Measurements from ENCODE around the gene MRPL39. TPM values are rescaled to one million over a fixed set of nuclear protein-coding genes. Genes with fewer than 3 reads are reported as not detected.

Gene MRPL39
- total and polyA plus RNA-seq, 8 donors, result 2.9 to 65.6 (median 31.5) TPM; not detected in 1

DNA sequence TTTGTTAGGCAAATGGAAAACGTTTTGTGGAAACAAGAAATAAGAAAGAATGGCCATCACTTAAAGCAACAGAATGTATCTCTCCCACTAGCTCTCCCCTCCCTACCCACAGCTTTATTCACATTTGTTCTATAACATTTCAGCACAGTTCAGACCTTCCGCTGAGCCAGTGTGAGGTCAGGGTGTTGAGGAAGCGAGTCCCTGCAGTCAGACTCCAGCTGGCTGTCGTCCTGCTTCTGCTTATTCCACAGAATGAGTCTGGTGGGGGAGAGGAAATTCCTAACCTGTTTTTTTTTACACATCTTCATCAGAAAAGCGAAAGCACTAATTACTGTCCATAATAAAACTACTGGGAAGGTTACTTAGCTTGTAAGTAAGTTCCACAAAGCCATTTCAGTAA is 39.0 kb downstream of the MRPL39 start:
- Histone ChIP-seq H3K27ac (peak overlapping the region in 2 of 5 donors; percentile 10 to 30), H3K9me3 (no peaks in the 10 kb centered on the region), H3K4me1 (peaks cover 0 to 5% (median 0%) of the 10 kb centered on the region in 4 donors), H3K36me3 (peaks cover 0 to 4% (median 0%) of the 10 kb centered on the region in 4 donors), H3K27me3 (no peaks in the 10 kb centered on the region), H3K4me3 (no peak overlapping the region)
- TF ChIP-seq, protein P1, sequence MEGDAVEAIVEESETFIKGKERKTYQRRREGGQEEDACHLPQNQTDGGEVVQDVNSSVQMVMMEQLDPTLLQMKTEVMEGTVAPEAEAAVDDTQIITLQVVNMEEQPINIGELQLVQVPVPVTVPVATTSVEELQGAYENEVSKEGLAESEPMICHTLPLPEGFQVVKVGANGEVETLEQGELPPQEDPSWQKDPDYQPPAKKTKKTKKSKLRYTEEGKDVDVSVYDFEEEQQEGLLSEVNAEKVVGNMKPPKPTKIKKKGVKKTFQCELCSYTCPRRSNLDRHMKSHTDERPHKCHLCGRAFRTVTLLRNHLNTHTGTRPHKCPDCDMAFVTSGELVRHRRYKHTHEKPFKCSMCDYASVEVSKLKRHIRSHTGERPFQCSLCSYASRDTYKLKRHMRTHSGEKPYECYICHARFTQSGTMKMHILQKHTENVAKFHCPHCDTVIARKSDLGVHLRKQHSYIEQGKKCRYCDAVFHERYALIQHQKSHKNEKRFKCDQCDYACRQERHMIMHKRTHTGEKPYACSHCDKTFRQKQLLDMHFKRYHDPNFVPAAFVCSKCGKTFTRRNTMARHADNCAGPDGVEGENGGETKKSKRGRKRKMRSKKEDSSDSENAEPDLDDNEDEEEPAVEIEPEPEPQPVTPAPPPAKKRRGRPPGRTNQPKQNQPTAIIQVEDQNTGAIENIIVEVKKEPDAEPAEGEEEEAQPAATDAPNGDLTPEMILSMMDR (IDR thresholded peaks at IDR 0.05), result no peak
- TF ChIP-seq EP300 (IDR thresholded peaks at IDR 0.05), result no peak
- TF ChIP-seq POLR2AphosphoS5 (IDR thresholded peaks at IDR 0.05), result no peak
- TF ChIP-seq POLR2A (IDR thresholded peaks at IDR 0.05), result no peak
- DNase-seq, result peak in 1 of 2 donors; percentile 79
- intact Hi-C loops (cut with DNase I; ENCODE audit: low total_unique reads), result no loop called here
- WGBS, 5 donors, result 37 to 59% (median 48%) methylated on average over 5 of the region's 5 CpGs

DNA sequence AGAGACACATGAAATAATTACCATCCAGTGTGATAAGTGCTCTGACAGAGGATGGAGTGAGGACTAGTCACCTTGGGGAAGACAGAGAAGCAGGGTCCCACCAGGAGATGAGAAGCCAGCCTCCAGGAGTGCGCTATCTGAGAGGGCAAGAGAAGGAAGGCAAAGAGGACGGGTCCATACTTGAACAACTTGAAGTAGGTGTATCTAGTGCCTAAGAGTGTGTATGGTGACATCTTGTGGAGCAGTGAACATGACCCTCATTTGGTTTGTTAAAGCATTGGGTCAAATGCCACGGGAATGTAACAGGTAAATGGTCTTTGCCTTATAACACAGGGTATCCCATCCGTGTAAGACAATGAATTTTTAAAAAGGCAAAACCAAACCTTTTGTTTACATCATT is 39.8 kb downstream of the MRPL39 start:
- H3K27me3 ChIP-seq, result no peaks in the 10 kb centered on the region
- no peaks in the 10 kb centered on the region for H3K9me3 ChIP-seq
- DNase-seq, result no peak
- H3K4me1 ChIP-seq, result peaks cover 0 to 11% (median 5%) of the 10 kb centered on the region in 4 donors
- peak overlapping the region in 1 of 5 donors; percentile 30 for H3K27ac ChIP-seq
- no peak overlapping the region for H3K4me3 ChIP-seq
- TF ChIP-seq EP300 (IDR thresholded peaks at IDR 0.05) (no peak), POLR2A (IDR thresholded peaks at IDR 0.05) (no peak), POLR2AphosphoS5 (IDR thresholded peaks at IDR 0.05) (no peak)
- TF ChIP-seq, protein P1 (IDR thresholded peaks at IDR 0.05), result no peak
- WGBS, 5 donors, result 70 to 87% (median 81%) methylated on average over 4 of the region's 4 CpGs
- H3K36me3 ChIP-seq, result peaks cover 0 to 4% (median 0%) of the 10 kb centered on the region in 4 donors
- intact Hi-C loops (cut with DNase I; ENCODE audit: low total_unique reads), result no loop called here

DNA sequence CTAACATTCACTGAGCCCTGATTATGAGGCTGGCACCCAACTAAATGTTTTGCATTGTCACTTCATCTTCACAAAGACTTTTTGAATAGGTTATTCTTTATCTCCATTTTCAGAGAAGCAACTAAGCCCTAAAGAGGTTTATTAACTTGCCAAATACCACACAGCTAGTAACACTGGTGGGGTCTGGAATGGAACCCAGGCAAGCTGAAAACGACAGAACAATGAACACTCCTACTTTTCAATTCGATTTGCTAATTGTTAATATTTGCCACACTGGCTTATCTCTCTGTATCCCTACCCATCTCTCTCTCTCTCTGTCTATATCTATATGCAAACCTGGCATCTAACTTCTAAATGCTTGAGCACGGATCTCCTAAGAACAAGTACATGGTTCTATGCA is 40.6 kb downstream of the MRPL39 start:
- TF ChIP-seq EP300 (IDR thresholded peaks at IDR 0.05), result no peak
- TF ChIP-seq, protein P1 (IDR thresholded peaks at IDR 0.05), result no peak
- DNase-seq, result no peak
- no peak overlapping the region for H3K4me3 ChIP-seq
- H3K36me3 ChIP-seq, result peaks cover 0 to 4% (median 0%) of the 10 kb centered on the region in 4 donors
- intact Hi-C loops (cut with DNase I; ENCODE audit: low total_unique reads), result no loop called here
- WGBS, 5 donors, result 80 to 90% (median 84%) methylated on average over 3 of the region's 3 CpGs
- no peak overlapping the region for H3K27ac ChIP-seq
- H3K4me1 ChIP-seq, result peaks cover 0 to 16% (median 10%) of the 10 kb centered on the region in 4 donors
- no peaks in the 10 kb centered on the region for H3K27me3 ChIP-seq
- H3K9me3 ChIP-seq, result no peaks in the 10 kb centered on the region

DNA sequence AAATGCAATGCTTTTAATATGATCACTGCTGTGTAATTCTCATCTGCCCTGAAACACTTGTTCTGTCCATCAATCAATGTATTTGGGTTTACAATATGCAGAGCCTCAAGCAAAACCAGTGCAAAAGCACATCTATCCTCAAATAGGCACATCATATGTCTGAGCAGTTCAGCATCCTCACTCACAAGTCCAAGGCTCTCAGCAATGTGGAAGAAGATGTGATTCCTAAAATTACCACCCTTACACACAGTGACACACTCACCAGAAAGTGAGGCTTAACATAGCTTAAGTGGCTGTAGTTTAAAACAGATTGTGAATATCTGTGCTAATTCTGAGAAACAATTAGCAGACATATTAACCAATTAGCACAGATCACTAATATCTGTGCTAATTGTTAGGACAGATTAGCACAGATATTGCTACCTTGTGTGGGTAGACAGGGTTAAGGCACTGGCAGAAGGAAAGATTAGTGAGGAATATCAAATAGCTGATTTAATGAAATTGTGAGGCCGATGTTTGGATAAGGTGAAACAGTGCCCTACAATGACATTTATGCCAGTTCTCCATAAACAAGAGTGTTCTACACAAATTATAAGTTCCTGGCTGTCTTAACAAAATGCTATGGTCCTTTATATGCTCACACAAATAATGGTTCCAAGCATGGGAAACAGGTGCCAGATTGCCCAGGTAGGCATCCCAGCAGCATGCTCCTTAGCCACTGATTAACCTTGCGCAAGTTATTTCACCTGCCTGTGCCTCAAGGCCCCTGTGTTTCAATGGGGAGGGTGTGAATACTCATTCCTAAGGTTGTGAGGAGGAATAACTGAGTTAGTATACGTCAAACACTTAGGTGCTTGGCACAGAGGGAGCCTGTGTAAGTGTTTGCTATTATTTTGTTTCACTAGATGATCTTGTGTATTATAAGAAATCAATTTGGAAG is 41.7 kb downstream of the MRPL39 start:
- H3K27me3 ChIP-seq, result no peaks in the 10 kb centered on the region
- H3K36me3 ChIP-seq, result peaks cover 0 to 4% (median 0%) of the 10 kb centered on the region in 4 donors
- no peak overlapping the region for H3K27ac ChIP-seq
- intact Hi-C loops (cut with DNase I; ENCODE audit: low total_unique reads), result no loop called here
- peaks cover 0 to 16% (median 10%) of the 10 kb centered on the region in 4 donors for H3K4me1 ChIP-seq
- H3K4me3 ChIP-seq, result no peak overlapping the region
- no peak for DNase-seq
- WGBS, 5 donors, result 81 to 93% (median 88%) methylated on average over 3 of the region's 3 CpGs
- TF ChIP-seq POLR2AphosphoS5 (IDR thresholded peaks at IDR 0.05) (no peak), POLR2A (IDR thresholded peaks at IDR 0.05) (no peak), EP300 (IDR thresholded peaks at IDR 0.05) (no peak)
- TF ChIP-seq, protein P1 (IDR thresholded peaks at IDR 0.05), result no peak
- no peaks in the 10 kb centered on the region for H3K9me3 ChIP-seq
